ENCODE data around the gene SLC22A1.

The SLC22A1 gene

GRCh38 chr6:160167604-160168399 lies 46.2 kb downstream of the SLC22A1 start:
- no peak overlapping the region for H3K4me3 ChIP-seq (ENCODE audit: low read length)
- no peaks in the 10 kb centered on the region for H3K79me2 ChIP-seq (ENCODE audit: low read length)
- H3K27me3 ChIP-seq (ENCODE audit: low read depth, low read length), result no peaks in the 10 kb centered on the region
- no peak overlapping the region for H3K27ac ChIP-seq (ENCODE audit: low read length)
- no peak overlapping the region for H2AFZ ChIP-seq (ENCODE audit: low read depth, low read length)
- no peak overlapping the region for H3K4me2 ChIP-seq (ENCODE audit: low read length)
- no peaks in the 10 kb centered on the region for H3K9me3 ChIP-seq (ENCODE audit: insufficient read depth, low read length)
- H4K20me1 ChIP-seq (ENCODE audit: insufficient read depth, low read length), result no peaks in the 10 kb centered on the region
- H3K9ac ChIP-seq (ENCODE audit: low read length), result no peak overlapping the region
- no peaks in the 10 kb centered on the region for H3K4me1 ChIP-seq (ENCODE audit: low read length)
- TF ChIP-seq EZH2phosphoT487 (IDR thresholded peaks at IDR 0.05; ENCODE audit: low read depth), result no peak
- no peak for TF ChIP-seq CTCF (IDR thresholded peaks at IDR 0.05; ENCODE audit: low read depth, low read length)
- H3K36me3 ChIP-seq (replicated peaks; ENCODE audit: low read depth, low read length), result no peaks in the 10 kb centered on the region

- H3K79me2 ChIP-seq (ENCODE audit: low read length), result no peaks in the 10 kb centered on the region
- H3K27ac ChIP-seq (ENCODE audit: low read length), result no peak overlapping the region
- H3K4me1 ChIP-seq (ENCODE audit: low read length), result no peaks in the 10 kb centered on the region
- H3K27me3 ChIP-seq (ENCODE audit: low read depth, low read length), result no peaks in the 10 kb centered on the region; the same call in 1 of the 2 replicates
- no peaks in the 10 kb centered on the region for H4K20me1 ChIP-seq (ENCODE audit: insufficient read depth, low read length)
- TF ChIP-seq CTCF (IDR thresholded peaks at IDR 0.05; ENCODE audit: low read depth, low read length), result no peak
- TF ChIP-seq EZH2phosphoT487 (IDR thresholded peaks at IDR 0.05; ENCODE audit: low read depth), result no peak
- H3K9ac ChIP-seq (ENCODE audit: low read length), result no peak overlapping the region
- H2AFZ ChIP-seq (ENCODE audit: low read depth, low read length), result no peak overlapping the region
- H3K9me3 ChIP-seq (ENCODE audit: insufficient read depth, low read length), result no peaks in the 10 kb centered on the region
- no peak overlapping the region for H3K4me3 ChIP-seq (ENCODE audit: low read length)
- no peaks in the 10 kb centered on the region for H3K36me3 ChIP-seq (replicated peaks; ENCODE audit: low read depth, low read length)
- no peak overlapping the region for H3K4me2 ChIP-seq (ENCODE audit: low read length)
Observed at GRCh38 chr6:160170018-160170680, 48.5 kb downstream of the SLC22A1 start.

GRCh38 chr6:160172704-160173103 lies 51.1 kb downstream of the SLC22A1 start:
- no peak overlapping the region for H3K4me2 ChIP-seq (ENCODE audit: low read length)
- H2AFZ ChIP-seq (ENCODE audit: low read depth, low read length), result no peak overlapping the region
- no peaks in the 10 kb centered on the region; the same call in 1 of the 2 replicates for H3K27me3 ChIP-seq (ENCODE audit: low read depth, low read length)
- H3K36me3 ChIP-seq (replicated peaks; ENCODE audit: low read depth, low read length), result no peaks in the 10 kb centered on the region
- no peak overlapping the region for H3K9ac ChIP-seq (ENCODE audit: low read length)
- no peaks in the 10 kb centered on the region for H3K4me1 ChIP-seq (ENCODE audit: low read length)
- H3K9me3 ChIP-seq (ENCODE audit: insufficient read depth, low read length), result no peaks in the 10 kb centered on the region
- H3K27ac ChIP-seq (ENCODE audit: low read length), result no peak overlapping the region
- no peak for TF ChIP-seq EZH2phosphoT487 (IDR thresholded peaks at IDR 0.05; ENCODE audit: low read depth)
- H4K20me1 ChIP-seq (ENCODE audit: insufficient read depth, low read length), result no peaks in the 10 kb centered on the region
- H3K4me3 ChIP-seq (ENCODE audit: low read length), result no peak overlapping the region
- no peaks in the 10 kb centered on the region for H3K79me2 ChIP-seq (ENCODE audit: low read length)

- TF ChIP-seq CTCF (IDR thresholded peaks at IDR 0.05; ENCODE audit: low read depth, low read length), result no peak
- TF ChIP-seq EZH2phosphoT487 (IDR thresholded peaks at IDR 0.05; ENCODE audit: low read depth), result no peak
- no peak overlapping the region for H2AFZ ChIP-seq (ENCODE audit: low read depth, low read length)
- no peaks in the 10 kb centered on the region for H3K36me3 ChIP-seq (replicated peaks; ENCODE audit: low read depth, low read length)
- no peak overlapping the region for H3K9ac ChIP-seq (ENCODE audit: low read length)
- H4K20me1 ChIP-seq (ENCODE audit: insufficient read depth, low read length), result no peaks in the 10 kb centered on the region
- H3K4me3 ChIP-seq (ENCODE audit: low read length), result no peak overlapping the region
- H3K27ac ChIP-seq (ENCODE audit: low read length), result no peak overlapping the region
- H3K79me2 ChIP-seq (ENCODE audit: low read length), result no peaks in the 10 kb centered on the region
- H3K27me3 ChIP-seq (ENCODE audit: low read depth, low read length), result no peaks in the 10 kb centered on the region; the same call in 1 of the 2 replicates
- H3K4me1 ChIP-seq (ENCODE audit: low read length), result no peaks in the 10 kb centered on the region
- no peak overlapping the region for H3K4me2 ChIP-seq (ENCODE audit: low read length)
- no peaks in the 10 kb centered on the region for H3K9me3 ChIP-seq (ENCODE audit: insufficient read depth, low read length)
Observed at GRCh38 chr6:160173806-160174527, 52.4 kb downstream of the SLC22A1 start.
